Keratinocyte (primary cell): ENCODE results near the gene MTIF2.

Experiments
- CTCF ChIP-seq, 3 experiments: IDR thresholded peaks in 1 of 3; conservative IDR thresholded peaks in 1 of 3; optimal IDR thresholded peaks in 1 of 3; 2 replicates in 2 of 3; 3 replicates in 1 of 3; pipeline versions ENCODE3 to v1.5.1; 2011; ENCODE audit warnings: low read length in 3 of 3, mild to moderate bottlenecking in 3 of 3, moderate library complexity in 2 of 3, control low read depth in 1 of 3, inconsistent platforms in 1 of 3; ENCODE audit not compliant: insufficient read depth in 2 of 3; ENCODE audit errors: extremely low read depth in 1 of 3
- EZH2 ChIP-seq: IDR thresholded peaks from one replicate; pipeline ENCODE4 v1.6.1; 2012; ENCODE audit warnings: inconsistent platforms, mild to moderate bottlenecking, low read length, moderate library complexity

GRCh38 chr2:55236992-55237543, 32.0 kb downstream of the MTIF2 start:
- TF ChIP-seq CTCF (optimal IDR thresholded peaks at IDR 0.05 in 1 of 3, IDR thresholded peaks at IDR 0.05 in 1 of 3, conservative IDR thresholded peaks at IDR 0.05 in 1 of 3; ENCODE audit: extremely low read depth in 1 of 3, insufficient read depth in 2 of 3, low read length in 3 of 3) (no peak), EZH2 (no peak)
